ENCODE data around the gene PELI3.

PELI3 gene

DNA sequence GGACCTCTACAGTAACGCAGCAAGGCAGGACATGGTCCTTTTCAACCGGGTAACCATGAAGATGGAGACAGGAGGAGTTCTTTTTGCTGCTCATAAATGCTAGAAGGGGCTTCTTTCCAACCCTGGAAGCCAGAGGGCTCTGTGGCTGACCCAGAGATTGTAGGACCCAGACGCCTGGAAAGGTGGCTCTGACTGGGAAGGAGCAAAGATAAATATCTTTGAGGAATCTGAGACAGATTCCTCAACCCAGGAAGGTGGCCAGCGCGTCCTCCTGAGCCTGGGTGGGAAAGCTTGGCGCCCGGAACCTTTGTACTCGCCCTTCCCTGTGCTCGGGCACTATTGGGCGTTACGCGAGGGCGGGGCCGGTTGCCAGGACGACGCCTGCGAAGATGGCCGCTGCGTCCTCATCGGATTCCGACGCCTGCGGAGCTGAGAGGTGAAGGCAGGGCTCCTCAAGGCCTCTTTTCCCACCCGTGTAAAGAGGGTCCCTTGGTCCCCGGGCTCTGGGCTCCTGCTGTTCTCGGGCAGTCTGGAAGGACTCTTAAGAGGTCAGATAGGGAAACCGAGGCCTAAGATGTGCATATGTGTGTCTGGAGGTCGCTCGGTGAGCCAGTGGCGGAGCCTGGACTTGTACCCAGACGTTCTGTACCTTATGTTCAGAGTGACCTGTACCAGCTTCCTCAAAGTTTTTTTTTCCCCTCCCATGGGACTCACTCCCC is 43.7 kb downstream of the PELI3 start, which contains the start of gene BBS1:
BBS1 (plus strand) TSS at position 365 of the 719 bp plus-strand sequence; CDS start at position 390, 25 bp downstream.
- peak; percentile 94 for DNase-seq

DNA sequence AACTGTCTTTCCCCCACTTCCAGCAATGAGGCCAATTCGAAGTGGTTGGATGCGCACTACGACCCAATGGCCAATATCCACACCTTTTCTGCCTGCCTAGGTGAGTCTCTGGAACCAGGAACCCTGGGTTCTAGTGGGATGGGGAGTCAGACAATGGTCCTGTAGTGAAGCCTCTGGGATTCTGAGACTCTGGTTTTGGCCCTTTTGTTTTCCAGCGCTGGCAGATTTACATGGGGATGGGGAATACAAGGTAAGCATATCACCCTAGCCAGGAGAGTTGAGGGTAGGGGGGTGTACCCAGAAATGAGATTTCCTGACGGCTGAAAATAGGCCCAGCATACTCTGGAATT is 44.3 kb downstream of the PELI3 start:
- no peak for DNase-seq

DNA sequence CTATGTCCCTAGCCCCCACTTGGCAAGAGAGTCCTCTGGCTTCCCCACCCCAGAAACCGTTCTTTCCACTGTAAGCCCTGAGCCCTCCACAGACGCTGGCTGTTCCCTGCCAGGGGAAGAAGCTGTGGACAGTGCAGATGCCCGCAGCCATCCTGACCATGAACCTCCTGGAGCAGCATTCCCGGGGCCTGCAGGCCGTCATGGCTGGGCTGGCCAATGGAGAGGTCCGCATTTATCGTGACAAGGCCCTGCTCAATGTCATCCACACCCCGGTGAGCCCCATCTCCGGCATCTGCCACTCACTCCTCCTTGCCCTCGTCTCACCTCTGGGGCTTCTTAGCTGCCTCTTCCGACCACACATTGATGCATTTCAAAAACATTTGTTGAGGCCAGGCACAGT is 56.9 kb downstream of the PELI3 start:
- no peak for DNase-seq

DNA sequence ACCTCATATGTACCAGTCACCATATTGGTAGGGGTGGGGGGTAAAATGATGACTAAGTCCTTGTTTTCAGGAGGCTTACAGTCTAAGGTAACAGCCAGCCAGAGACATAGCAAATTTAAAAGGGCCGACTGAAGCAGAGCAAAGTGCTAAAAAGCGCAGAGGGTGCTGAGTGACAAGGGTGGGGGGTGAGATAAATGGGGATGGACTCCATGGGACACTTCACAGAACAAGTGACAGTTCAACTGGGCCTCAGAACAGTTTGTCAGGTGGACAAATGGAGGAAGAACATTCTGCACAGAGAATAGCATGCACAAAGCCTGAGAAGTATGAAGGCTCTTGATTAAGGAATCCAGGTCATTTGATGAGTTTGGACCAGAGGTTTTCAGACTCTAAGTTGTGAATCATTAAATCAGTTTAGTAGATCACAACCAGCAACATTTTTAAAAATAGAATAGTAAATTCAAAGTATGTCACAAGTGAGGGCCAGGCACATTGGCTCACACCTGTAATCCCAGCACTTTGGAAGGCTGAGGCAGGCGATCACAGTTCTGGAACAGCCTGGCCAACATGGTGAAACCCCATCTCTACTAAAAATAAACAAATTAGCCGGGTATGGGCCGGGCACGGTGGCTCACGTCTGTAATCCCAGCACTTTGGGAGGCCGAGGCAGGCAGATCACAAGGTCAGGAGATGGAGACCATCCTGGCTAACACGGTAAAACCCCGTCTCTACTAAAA is 57.8 kb downstream of the PELI3 start:
- DNase-seq = no peak
